Upper lobe of right lung (tissue), 1 donor: ENCODE data around the gene TUBA3E. TPM values are rescaled to one million over a fixed set of nuclear protein-coding genes. Genes with fewer than 3 reads are reported as not detected.
"Not testable (repeated sequence)": the region's sequence is repeated elsewhere in the genome, so short reads cannot be mapped to it uniquely, and the experiment has no call there.

ENCODE experiments used
- ATAC-seq: fragments of 200-7000 bp; cut with Tn5 transposase; one replicate; pipeline ENCODE4 v1.9.1; 2020; ENCODE audit warnings: mild to moderate bottlenecking, moderate library complexity
- DNase-seq: peaks from one replicate; pipeline ENCODE4 v3.0.0-alpha.2; 2020
- H3K27ac ChIP-seq: fragments of 200-600 bp; one replicate; pipeline ENCODE4 v1.8.0; 2022
- H3K27me3 ChIP-seq: fragments of 200-600 bp; one replicate; pipeline ENCODE4 v1.8.0; 2022; ENCODE audit warnings: mild to moderate bottlenecking
- H3K36me3 ChIP-seq: fragments of 200-600 bp; one replicate; pipeline ENCODE4 v1.8.0; 2022
- H3K4me1 ChIP-seq: fragments of 200-600 bp; one replicate; pipeline ENCODE4 v1.8.0; 2022
- H3K4me3 ChIP-seq: fragments of 200-600 bp; one replicate; pipeline ENCODE4 v1.8.0; 2022; ENCODE audit warnings: mild to moderate bottlenecking
- H3K9me3 ChIP-seq: fragments of 200-600 bp; one replicate; pipeline ENCODE4 v1.8.0; 2022
- CTCF ChIP-seq: fragments of 200-600 bp; IDR thresholded peaks from one replicate; pipeline ENCODE4 v1.8.0; 2022; ENCODE audit warnings: antibody characterized with exemption
- intact Hi-C: fragments of 100-400 bp; cut with DNase I; formaldehyde crosslinking; loops from one replicate; pipeline ENCODE4 v1.11.0; 2022
- total RNA-seq: library from RNA; stranded (reverse); fragmentation: NEBNext Ultra II Directional; extraction: Animal tissue kit (Norgen Biotek cat#: 25700); gene quantifications from one replicate; pipeline ENCODE4 v1.2.1, GENCODE V29; 2021
- donor health status: DM: no; HTN: yes; CAD: no; lungs with severe emphysema.

Gene TUBA3E
- total RNA-seq, 1 donor from 2014 or later: not detected

GRCh38 chr2:130150181-130151144 is 47.8 kb downstream of the TUBA3E start:
- ATAC-seq (no peak), DNase-seq (peak; percentile 58)
- Histone ChIP-seq H3K9me3 (no peaks in the 10 kb centered on the region), H3K27me3 (peaks cover 4% of the 10 kb centered on the region), H3K4me1 (no peaks in the 10 kb centered on the region), H3K36me3 (peaks cover 5% of the 10 kb centered on the region), H3K4me3 (no peak overlapping the region), H3K27ac (no peak overlapping the region)
- TF ChIP-seq CTCF: no peak
- intact Hi-C loops: no loop called here

GRCh38 chr2:130148515-130148914 is 49.7 kb downstream of the TUBA3E start:
- H3K36me3 ChIP-seq, H3K4me3 ChIP-seq, H3K27ac ChIP-seq, ATAC-seq, H3K4me1 ChIP-seq, intact Hi-C loops, DNase-seq, H3K9me3 ChIP-seq: not testable (repeated sequence)
- H3K27me3 ChIP-seq: peaks cover 10% of the 10 kb centered on the region

GRCh38 chr2:130145006-130145414 is 53.2 kb downstream of the TUBA3E start, which contains the start of gene CCDC74B:
TSS of gene CCDC74B (minus strand) at chr2:130145112. CDS start at chr2:130144996, 116 bp downstream.
- H3K9me3 ChIP-seq, H3K36me3 ChIP-seq, intact Hi-C loops, H3K4me1 ChIP-seq, H3K27ac ChIP-seq: not testable (repeated sequence)
- DNase-seq (peak; percentile 74), ATAC-seq (peak; percentile 78)
- H3K27me3 ChIP-seq: peaks cover 10% of the 10 kb centered on the region
- peak within 1 kb of the TSS; percentile 33 for H3K4me3 ChIP-seq

GRCh38 chr2:130143266-130144039 is 54.8 kb downstream of the TUBA3E start:
- H3K4me1 ChIP-seq, intact Hi-C loops, ATAC-seq, H3K9me3 ChIP-seq, H3K27ac ChIP-seq, H3K36me3 ChIP-seq: not testable (repeated sequence)
- peak; percentile 38 for DNase-seq
- peak overlapping the region; percentile 33 for H3K4me3 ChIP-seq
- peaks cover 10% of the 10 kb centered on the region for H3K27me3 ChIP-seq

- H3K27ac ChIP-seq, H3K4me3 ChIP-seq, intact Hi-C loops, ATAC-seq, H3K36me3 ChIP-seq, H3K4me1 ChIP-seq, H3K9me3 ChIP-seq: not testable (repeated sequence)
- DNase-seq: peak; percentile 44
- peaks cover 10% of the 10 kb centered on the region for H3K27me3 ChIP-seq
Observed at GRCh38 chr2:130142396-130143265, 55.6 kb downstream of the TUBA3E start.

Other genes with a start within 250 kb of the TUBA3E start
- not detected for gene RAB6C, start 218.8 kb downstream of the TUBA3E start, total RNA-seq
- gene POTEF, start 69.2 kb downstream of the TUBA3E start, total RNA-seq: not detected
- 0.78 TPM for gene CCDC74B, start 53.3 kb downstream of the TUBA3E start, total RNA-seq
- gene SMPD4, start 16.8 kb downstream of the TUBA3E start, total RNA-seq: 41.4 TPM
- gene MZT2B, start 16.2 kb downstream of the TUBA3E start, total RNA-seq: 128 TPM
- gene IMP4, start 144.5 kb upstream of the TUBA3E start, total RNA-seq: 55.7 TPM
- 67.8 TPM for gene PTPN18, start 157.6 kb upstream of the TUBA3E start, total RNA-seq